Gastrocnemius medialis (tissue), 4 donors: Measurements from ENCODE around the gene PRPS2.

Source experiments
- POLR2A ChIP-seq, 2 donors: fragments of 450-650 bp; IDR thresholded peaks; one replicate each; pipeline ENCODE4 v1.6.1; 2017; ENCODE audit warnings: antibody characterized with exemption in 2 of 2, mild to moderate bottlenecking in 2 of 2, moderate library complexity in 2 of 2
- TF ChIP-seq, protein P1 (sequence below), 5 experiments: fragments of 450-650 bp in 3 of 5; fragments of 200-600 bp in 2 of 5; sonication (generic) in 2 of 5; IDR thresholded peaks in 4 of 5; conservative IDR thresholded peaks in 1 of 5; 1 replicate in 4 of 5; 2 replicates in 1 of 5; pipeline ENCODE4 v1.5.1; 2016 to 2019; ENCODE audit warnings: antibody characterized with exemption in 5 of 5, mild to moderate bottlenecking in 3 of 5, moderate library complexity in 3 of 5

DNA sequence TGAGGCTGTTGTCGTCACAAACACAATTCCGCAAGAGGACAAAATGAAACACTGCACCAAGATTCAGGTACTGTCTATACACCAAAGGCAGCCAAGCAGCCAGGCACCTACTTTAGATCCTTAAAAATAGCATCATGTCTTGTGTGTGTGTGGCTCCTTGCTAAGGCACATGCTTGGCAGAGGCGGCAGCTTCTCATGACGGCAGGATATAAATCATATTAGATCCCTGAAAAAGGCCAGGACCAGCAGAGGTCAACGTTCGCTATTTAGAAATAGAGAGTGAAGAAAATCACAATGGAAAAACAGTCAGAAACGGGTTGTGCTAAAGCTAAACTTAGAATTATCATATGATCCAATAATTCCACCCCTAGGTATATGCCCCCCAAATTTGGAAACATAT is 29.5 kb downstream of the PRPS2 start:
- TF ChIP-seq, protein P1, sequence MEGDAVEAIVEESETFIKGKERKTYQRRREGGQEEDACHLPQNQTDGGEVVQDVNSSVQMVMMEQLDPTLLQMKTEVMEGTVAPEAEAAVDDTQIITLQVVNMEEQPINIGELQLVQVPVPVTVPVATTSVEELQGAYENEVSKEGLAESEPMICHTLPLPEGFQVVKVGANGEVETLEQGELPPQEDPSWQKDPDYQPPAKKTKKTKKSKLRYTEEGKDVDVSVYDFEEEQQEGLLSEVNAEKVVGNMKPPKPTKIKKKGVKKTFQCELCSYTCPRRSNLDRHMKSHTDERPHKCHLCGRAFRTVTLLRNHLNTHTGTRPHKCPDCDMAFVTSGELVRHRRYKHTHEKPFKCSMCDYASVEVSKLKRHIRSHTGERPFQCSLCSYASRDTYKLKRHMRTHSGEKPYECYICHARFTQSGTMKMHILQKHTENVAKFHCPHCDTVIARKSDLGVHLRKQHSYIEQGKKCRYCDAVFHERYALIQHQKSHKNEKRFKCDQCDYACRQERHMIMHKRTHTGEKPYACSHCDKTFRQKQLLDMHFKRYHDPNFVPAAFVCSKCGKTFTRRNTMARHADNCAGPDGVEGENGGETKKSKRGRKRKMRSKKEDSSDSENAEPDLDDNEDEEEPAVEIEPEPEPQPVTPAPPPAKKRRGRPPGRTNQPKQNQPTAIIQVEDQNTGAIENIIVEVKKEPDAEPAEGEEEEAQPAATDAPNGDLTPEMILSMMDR (IDR thresholded peaks at IDR 0.05 in 4 of 5, conservative IDR thresholded peaks at IDR 0.05 in 1 of 5), result no peak
- TF ChIP-seq POLR2A (IDR thresholded peaks at IDR 0.05), result no peak
